SIG-M5 treated with dmso at 0.1 percent for 504 hours (cell line): ENCODE measurements around the gene MLIP.
"Not testable (repeated sequence)": the region's sequence is repeated elsewhere in the genome, so short reads cannot be mapped to it uniquely, and the experiment has no call there.

ENCODE experiments used
- DNase-seq: peaks from one replicate; lab custom pipeline; 2025; ENCODE audit not compliant: unreplicated experiment; lab: John Stamatoyannopoulos, UW

Gene MLIP

GRCh38 chr6:54216336-54216735, 105.1 kb downstream of the MLIP start:
- no peak for DNase-seq

- DNase-seq: peak; percentile 1
Measured at GRCh38 chr6:54217018-54217417, 105.8 kb downstream of the MLIP start.

DNA sequence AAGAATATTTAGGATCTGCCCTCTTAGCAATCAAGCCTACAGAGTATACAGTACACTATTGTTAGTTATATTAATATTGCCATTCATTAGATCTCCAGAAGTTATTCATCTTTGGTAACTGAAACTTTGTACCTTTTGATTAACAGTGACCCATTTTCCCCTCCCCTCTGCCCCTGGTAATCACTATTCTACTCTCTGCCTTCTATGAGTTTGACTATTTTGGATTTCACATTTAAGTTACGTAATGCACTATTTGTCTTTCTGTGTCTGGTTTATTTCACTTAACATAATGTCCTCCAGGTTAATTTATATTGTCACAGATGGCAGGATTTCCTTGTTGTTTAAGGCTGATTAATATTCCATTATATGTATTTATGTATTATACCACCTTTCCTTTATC, 111.0 kb downstream of the MLIP start:
- DNase-seq: no peak

- DNase-seq: no peak
Measured at GRCh38 chr6:54232703-54233102, 121.5 kb downstream of the MLIP start.

GRCh38 chr6:54234539-54234938, 123.3 kb downstream of the MLIP start:
- DNase-seq: no peak

DNA sequence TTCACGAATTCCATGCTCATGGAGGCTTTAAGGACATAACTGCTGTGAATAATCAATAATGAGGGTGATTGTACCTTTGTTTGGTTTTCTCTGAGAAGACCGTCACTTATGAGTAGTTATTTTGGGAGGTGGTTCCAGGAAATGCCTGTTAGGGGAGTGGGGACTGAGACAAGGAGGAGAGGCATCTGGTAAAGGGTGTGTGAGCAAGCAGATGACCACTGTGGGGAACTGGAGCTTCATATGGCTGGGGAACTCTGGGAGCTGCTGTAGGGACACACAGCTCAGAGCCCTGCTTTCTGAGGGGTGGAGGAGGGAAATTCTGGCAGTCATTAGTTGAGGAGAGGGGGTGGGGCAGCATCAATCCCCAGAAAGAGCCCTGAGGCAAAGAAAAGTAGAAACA, 125.7 kb downstream of the MLIP start:
- no peak for DNase-seq

GRCh38 chr6:54238396-54238795, 127.2 kb downstream of the MLIP start:
- no peak for DNase-seq

GRCh38 chr6:54243699-54244098, 132.5 kb downstream of the MLIP start:
- no peak for DNase-seq

DNA sequence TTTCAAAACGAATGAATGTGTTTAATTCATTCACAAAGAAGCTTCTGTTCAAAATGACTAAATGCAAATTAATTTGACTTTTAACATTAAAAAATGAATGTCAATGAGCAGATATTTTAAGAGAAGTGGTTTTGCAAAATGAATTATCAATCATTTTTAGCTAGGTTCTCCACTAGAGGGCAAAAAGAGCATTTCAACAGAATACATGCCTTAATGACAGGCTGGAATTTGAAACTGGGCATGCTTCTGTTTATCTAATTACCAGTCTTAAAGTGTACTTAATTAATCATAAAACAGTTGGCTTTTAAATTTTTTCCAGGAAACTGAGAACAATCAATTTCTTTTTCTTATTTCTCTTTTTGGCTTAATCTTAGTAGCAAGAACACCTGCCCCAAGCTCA, 133.2 kb downstream of the MLIP start:
- DNase-seq: peak; percentile 38

DNA sequence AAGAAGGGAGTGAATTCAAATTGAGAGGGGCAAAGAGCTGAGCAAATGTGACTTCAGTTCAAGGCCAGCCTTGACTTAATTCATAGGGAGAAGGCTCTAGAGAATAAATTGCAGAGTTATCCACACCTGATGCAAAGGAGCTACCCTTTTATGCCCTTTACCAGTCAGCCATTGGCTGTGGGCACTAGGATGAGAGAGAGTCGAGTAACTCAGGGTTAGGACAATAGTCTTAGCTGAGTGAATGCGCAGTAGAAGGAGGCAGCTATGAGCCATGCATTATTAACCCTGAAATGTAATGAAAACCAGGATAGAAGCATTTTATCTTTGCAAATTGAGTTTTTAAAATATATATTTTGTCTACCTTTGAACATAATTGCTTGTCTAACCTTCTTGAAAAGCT, 134.0 kb downstream of the MLIP start:
- DNase-seq: no peak

DNA sequence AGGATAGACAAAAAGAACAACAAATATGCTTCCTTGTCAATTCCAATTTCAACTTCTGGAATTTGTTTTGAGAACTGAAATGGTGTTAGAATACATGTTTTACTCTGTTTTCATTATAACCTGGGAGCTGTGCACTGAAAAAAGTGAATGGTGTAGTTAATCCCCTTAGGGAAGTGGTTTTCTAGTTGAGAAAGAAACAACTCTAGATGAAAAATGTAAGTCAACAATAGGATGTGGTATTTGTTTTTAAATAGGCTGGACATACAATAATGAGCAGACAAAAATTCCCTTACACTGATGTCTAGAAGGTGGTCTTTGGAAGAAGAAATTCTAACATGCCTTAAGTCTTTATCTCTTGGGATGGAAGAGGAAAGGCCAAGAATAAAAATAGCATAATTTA, 137.1 kb downstream of the MLIP start:
- no peak for DNase-seq

DNA sequence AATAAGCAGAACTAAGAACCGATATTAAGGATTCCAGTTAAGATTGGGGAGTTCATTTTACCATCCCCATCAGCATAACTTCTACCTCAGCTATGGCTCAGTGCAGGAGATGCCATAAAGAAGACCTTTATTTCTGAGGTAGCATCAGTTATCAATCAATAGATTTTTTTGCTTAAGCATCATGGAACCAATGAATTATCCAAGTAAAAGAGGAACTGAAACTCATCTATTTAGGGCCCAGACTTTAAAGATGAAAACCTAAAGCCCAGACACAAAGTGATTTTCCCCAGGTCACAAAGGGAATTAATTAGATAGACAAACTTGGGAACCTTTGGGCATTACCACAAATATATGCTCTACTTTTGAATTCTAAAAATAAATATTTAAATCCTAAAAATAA, 137.8 kb downstream of the MLIP start:
- DNase-seq: peak; percentile 2

DNA sequence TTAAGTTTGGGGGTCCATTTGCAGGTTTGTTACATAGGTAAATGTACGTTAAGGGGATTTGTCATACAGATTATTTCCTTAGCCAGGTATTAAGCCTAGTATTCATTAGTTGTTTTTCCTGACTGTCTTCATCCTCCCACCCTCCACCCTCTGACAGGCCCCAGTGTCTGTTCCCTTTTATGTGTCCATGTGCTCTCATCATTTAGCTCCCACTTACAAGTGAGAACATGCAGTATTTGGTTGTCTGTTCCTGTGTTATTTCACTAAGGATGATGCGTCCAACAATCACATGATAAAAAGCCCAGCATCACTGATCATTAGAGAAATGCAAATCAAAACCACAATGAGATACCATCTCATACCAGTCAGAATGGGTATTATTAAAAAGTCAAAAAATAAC, 138.6 kb downstream of the MLIP start:
- not testable (repeated sequence) for DNase-seq

GRCh38 chr6:54252496-54252895, 141.3 kb downstream of the MLIP start:
- no peak for DNase-seq

DNA sequence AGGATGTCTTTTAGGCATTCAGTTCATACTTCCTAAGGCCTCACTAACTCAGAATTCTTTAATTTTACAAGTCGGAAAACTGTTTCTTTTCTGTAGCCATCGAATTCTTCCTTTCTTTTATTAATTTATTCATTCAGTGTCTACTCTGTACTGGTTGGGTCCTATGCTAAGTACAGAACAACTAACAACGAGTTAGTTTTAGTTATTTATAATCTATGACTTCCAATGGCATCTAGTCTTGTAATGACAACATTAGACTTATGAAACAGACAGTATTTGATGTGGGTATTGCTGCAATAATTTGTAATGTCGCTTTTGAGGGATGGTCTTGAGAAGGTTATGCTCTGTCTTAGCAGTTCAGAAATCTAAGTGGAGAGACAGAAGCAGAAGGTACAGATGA, 141.7 kb downstream of the MLIP start:
- no peak for DNase-seq

- no peak for DNase-seq
Measured at GRCh38 chr6:54254886-54255285, 143.6 kb downstream of the MLIP start.

DNA sequence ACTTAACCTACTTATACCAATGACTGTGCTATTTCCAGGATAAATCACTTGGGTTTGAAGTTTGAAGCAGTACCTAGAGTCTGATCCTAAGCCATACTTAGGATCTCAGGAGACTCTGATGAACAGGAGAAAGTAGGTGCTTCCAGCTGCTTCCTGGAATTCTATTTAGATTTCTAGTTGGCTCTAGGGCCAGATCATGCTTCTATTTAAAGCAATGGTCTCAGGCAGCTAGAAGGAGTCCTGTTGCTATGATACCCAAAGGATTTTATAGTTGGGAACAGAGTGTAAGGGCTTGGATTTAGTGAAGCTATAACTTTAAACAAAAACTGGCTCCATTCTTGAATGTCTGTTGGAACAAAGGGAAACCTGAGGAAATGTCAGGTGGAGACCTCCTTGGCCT, 144.6 kb downstream of the MLIP start:
- no peak for DNase-seq

DNA sequence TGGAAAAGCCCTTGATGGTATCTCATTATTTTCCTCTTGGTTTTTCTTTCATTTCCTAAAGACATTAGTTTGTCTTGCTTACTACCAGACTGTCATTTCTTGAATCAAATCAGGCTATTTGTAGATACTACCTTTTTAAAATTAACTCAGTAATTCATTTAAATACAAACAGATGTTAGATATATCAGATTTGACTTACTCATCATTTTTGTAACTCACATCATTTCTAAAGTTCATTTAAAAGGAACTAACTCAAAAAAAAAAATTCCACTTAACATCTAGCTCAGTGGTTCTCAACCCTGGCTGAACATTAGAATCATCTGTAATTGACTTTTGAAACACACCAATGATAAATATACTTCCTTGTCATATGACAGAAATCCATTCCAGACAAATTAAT, 148.8 kb downstream of the MLIP start:
- DNase-seq: no peak

DNA sequence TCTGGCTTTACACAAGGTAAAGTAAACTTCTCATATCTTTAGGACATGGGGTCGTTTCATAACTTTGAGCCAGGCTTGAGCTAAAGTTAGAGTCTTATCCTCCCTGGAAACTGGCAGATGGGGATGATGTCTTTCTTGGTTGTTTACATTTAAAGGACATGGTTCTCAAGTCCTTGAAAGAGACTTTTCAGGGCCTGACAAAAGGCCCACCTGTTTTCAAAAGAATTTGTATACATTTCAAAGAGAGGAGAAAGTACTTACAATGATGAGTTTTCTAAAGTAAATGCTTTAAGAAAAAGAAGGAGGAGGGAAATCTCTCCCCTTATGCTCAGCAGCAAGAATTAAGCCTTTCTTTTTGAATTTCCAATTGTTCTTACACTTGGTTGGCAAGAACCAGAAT, 151.3 kb downstream of the MLIP start:
- no peak for DNase-seq

DNA sequence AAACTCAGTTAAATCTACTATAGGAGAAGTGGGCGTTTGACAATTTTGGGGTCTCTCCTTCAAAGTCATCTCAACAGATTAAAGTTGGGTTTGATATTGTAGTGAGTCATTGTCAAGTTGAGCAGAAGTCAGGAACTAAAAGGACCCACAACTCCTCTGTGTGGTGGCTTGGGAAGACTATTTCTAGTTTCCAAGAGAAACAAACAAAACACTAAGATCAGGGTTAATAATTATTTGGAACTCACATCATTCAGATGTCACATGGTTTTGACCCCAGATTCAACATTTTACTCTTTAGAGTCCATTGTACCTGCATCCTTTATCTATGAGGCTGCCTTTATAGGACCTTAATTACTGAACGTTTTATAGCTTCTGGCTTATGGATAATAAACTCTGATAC, 151.7 kb downstream of the MLIP start:
- DNase-seq: no peak

GRCh38 chr6:54264581-54265272, 153.5 kb downstream of the MLIP start:
- DNase-seq: no peak

DNA sequence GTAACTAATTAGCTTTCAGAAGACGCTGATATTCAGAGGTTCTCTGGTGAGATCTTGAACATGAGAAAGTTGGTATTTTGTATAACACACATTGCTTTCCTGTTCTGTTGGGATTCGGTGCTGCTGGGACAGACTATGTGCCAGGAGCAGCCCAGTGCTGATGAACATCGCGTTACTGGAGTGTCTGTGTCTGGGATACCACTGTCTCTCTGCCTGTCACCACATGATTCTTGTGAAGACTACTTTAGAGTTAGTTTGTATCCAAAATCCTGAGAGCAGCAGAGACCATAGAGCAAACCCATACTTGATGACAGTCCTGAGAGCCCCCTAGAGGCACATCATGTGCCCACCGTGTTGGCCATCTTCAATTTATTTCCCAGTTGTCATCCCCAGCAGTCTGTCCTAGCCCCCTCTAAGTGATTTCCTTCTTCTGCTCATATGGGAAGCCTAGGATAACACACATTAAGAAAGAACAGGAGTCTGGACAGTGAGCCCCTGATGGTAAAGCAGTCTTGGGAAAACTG, 155.2 kb downstream of the MLIP start:
- no peak for DNase-seq

- DNase-seq: peak; percentile 16
Measured at GRCh38 chr6:54267798-54268197, 156.6 kb downstream of the MLIP start.
